HG03378 (cell line): ENCODE data around the gene PSD4.

Source experiments
- ATAC-seq: cut with Tn5 transposase; IDR thresholded peaks from one replicate; pipeline ENCODE4 v1.9.1; 2021; ENCODE audit warnings: mild to moderate bottlenecking, moderate library complexity; ENCODE audit not compliant: unreplicated experiment

PSD4 gene

GRCh38 chr2:113167115-113167932 lies 6.4 kb upstream of the PSD4 start:
- no peak for ATAC-seq

GRCh38 chr2:113167962-113168340 lies 5.8 kb upstream of the PSD4 start:
- no peak for ATAC-seq

GRCh38 chr2:113169002-113169530 lies 4.7 kb upstream of the PSD4 start:
- no peak for ATAC-seq

GRCh38 chr2:113169586-113169985 lies 4.2 kb upstream of the PSD4 start:
- no peak for ATAC-seq

GRCh38 chr2:113171334-113172075 lies 2.3 kb upstream of the PSD4 start:
- ATAC-seq: no peak

GRCh38 chr2:113172721-113173541 lies 840 bp upstream of the PSD4 start:
- no peak for ATAC-seq

- no peak for ATAC-seq
Measured at GRCh38 chr2:113174376-113174750, 592 bp downstream of the PSD4 start.

- ATAC-seq: peak; percentile 69
Measured at GRCh38 chr2:113175042-113175628, 1.4 kb downstream of the PSD4 start.

- no peak for ATAC-seq
Measured at GRCh38 chr2:113175736-113176695, 2.2 kb downstream of the PSD4 start.

GRCh38 chr2:113176696-113177355 lies 3.1 kb downstream of the PSD4 start:
- ATAC-seq: no peak

- ATAC-seq: no peak
Measured at GRCh38 chr2:113178069-113178746, 4.4 kb downstream of the PSD4 start.

GRCh38 chr2:113178891-113179290 lies 5.1 kb downstream of the PSD4 start:
- no peak for ATAC-seq

- ATAC-seq: no peak
Measured at GRCh38 chr2:113179446-113180045, 5.8 kb downstream of the PSD4 start.

GRCh38 chr2:113180131-113180946 lies 6.6 kb downstream of the PSD4 start:
- ATAC-seq: no peak

- no peak for ATAC-seq
Measured at GRCh38 chr2:113181258-113182051, 7.7 kb downstream of the PSD4 start.

GRCh38 chr2:113182471-113183260 lies 8.9 kb downstream of the PSD4 start:
- ATAC-seq: no peak
